IMR-90 (cell line): ENCODE results near the gene PLXDC2. TPM values are rescaled to one million over a fixed set of nuclear protein-coding genes. Genes with fewer than 3 reads are reported as not detected.
"Not testable (repeated sequence)": the region's sequence is repeated elsewhere in the genome, so short reads cannot be mapped to it uniquely, and the experiment has no call there.

ENCODE experiments used
- ATAC-seq: fragments of 200-7000 bp; cut with Tn5 transposase; 2 replicates; pipeline ENCODE4 v1.9.1; 2020; ENCODE audit warnings: low read depth, mild to moderate bottlenecking, moderate library complexity
- BruUV-seq: library from RNA; stranded (reverse); fragments of 400-500 nt; replicated peaks from 2 replicates; lab custom pipeline; 2021; lab: Mats Ljungman, UMichigan
- CTCF ChIA-PET: fragments of 300-600 bp; formaldehyde crosslinking; extraction: SDS; loops from one replicate; lab custom pipeline; 2021; ENCODE audit warnings: antibody characterized with exemption; lab: Yijun Ruan, JAX
- POLR2A ChIA-PET: fragments of 300-600 bp; sonication (Branson Sonifier 250); formaldehyde crosslinking; loops from one replicate; lab custom pipeline; 2022; ENCODE audit warnings: antibody characterized with exemption; ENCODE audit not compliant: unreplicated experiment; lab: Charles Lee
- DNase-seq: peaks from one replicate; pipeline ENCODE4 v3.0.0; 2013
- H2AFZ ChIP-seq: replicated peaks from 2 replicates; pipeline ENCODE3; 2013; ENCODE audit warnings: low read length, mild to moderate bottlenecking; ENCODE audit not compliant: poor library complexity
- H2AK5ac ChIP-seq: 2 replicates; pipeline ENCODE4 v1.6.1; 2013; ENCODE audit warnings: low read depth, low read length, inconsistent platforms
- H2AK9ac ChIP-seq: replicated peaks from 2 replicates; pipeline ENCODE3; 2013; ENCODE audit warnings: mild to moderate bottlenecking, low read depth, low read length, moderate library complexity; ENCODE audit not compliant: poor library complexity
- H2BK120ac ChIP-seq: 2 replicates; pipeline ENCODE4 v1.6.1; 2013; ENCODE audit warnings: low read depth, low read length, inconsistent platforms
- H2BK15ac ChIP-seq: 3 replicates; pipeline ENCODE4 v1.6.1; 2013; ENCODE audit warnings: low read depth, low read length, inconsistent platforms
- H2BK20ac ChIP-seq: 2 replicates; pipeline ENCODE4 v1.6.1; 2013; ENCODE audit warnings: low read depth, mild to moderate bottlenecking, inconsistent platforms, low read length, moderate library complexity
- H2BK5ac ChIP-seq: 2 replicates; pipeline ENCODE4 v1.6.1; 2013; ENCODE audit warnings: mild to moderate bottlenecking, low read depth, low read length, inconsistent platforms; ENCODE audit not compliant: poor library complexity, severe bottlenecking
- H3K14ac ChIP-seq: replicated peaks from 2 replicates; pipeline ENCODE4 v1.6.1; 2013; ENCODE audit warnings: low read depth, low read length, inconsistent platforms
- H3K18ac ChIP-seq: 2 replicates; pipeline ENCODE4 v1.6.1; 2013; ENCODE audit warnings: low read depth, low read length, control low read depth
- H3K23ac ChIP-seq: 2 replicates; pipeline ENCODE4 v1.6.1; 2013; ENCODE audit warnings: low read depth, low read length, inconsistent platforms
- H3K27ac ChIP-seq: 2 replicates; pipeline ENCODE4 v1.5.1; 2013; ENCODE audit warnings: mild to moderate bottlenecking, control low read depth, low read length; ENCODE audit not compliant: insufficient read depth
- H3K27me3 ChIP-seq: 2 replicates; pipeline ENCODE4 v1.6.1; 2013; ENCODE audit warnings: low read length; ENCODE audit not compliant: control insufficient read depth, insufficient read depth
- H3K36me3 ChIP-seq: 2 replicates; pipeline ENCODE4 v1.6.1; 2013; ENCODE audit warnings: low read length, mixed read lengths; ENCODE audit not compliant: control insufficient read depth, insufficient read depth
- H3K4ac ChIP-seq: 2 replicates; pipeline ENCODE4 v1.6.1; 2013; ENCODE audit warnings: low read depth, low read length, inconsistent platforms
- H3K4me1 ChIP-seq: 2 replicates; pipeline ENCODE4 v1.6.1; 2013; ENCODE audit warnings: low read length, mixed read lengths; ENCODE audit not compliant: control insufficient read depth, insufficient read depth
- H3K4me2 ChIP-seq: 2 replicates; pipeline ENCODE4 v1.6.1; 2013; ENCODE audit warnings: low read depth, mild to moderate bottlenecking, control low read depth, low read length, moderate library complexity
- H3K4me3 ChIP-seq: 2 replicates; pipeline ENCODE4 v1.5.1; 2013; ENCODE audit warnings: low read depth, mild to moderate bottlenecking, control low read depth, low read length, moderate library complexity; ENCODE audit not compliant: insufficient read depth
- H3K56ac ChIP-seq: 2 replicates; pipeline ENCODE4 v1.6.1; 2013; ENCODE audit warnings: low read length, inconsistent platforms; ENCODE audit not compliant: insufficient read depth; ENCODE audit errors: extremely low read depth
- H3K79me1 ChIP-seq, 2 experiments: 2 replicates each; pipeline ENCODE4 v1.6.1; 2013; ENCODE audit warnings: low read length in 2 of 2, inconsistent platforms in 1 of 2, low read depth in 1 of 2
- H3K9ac ChIP-seq: 2 replicates; pipeline ENCODE4 v1.6.1; 2013; ENCODE audit warnings: low read depth, low read length, control low read depth
- H3K9me1 ChIP-seq: 2 replicates; pipeline ENCODE4 v1.6.1; 2013; ENCODE audit warnings: low read length, inconsistent platforms; ENCODE audit not compliant: insufficient read depth
- H3K9me3 ChIP-seq: 2 replicates; pipeline ENCODE4 v1.6.1; 2013; ENCODE audit warnings: low read length; ENCODE audit not compliant: control insufficient read depth, insufficient read depth
- H4K20me1 ChIP-seq: 2 replicates; pipeline ENCODE4 v1.6.1; 2013; ENCODE audit warnings: low read length, inconsistent platforms; ENCODE audit not compliant: insufficient read depth
- H4K5ac ChIP-seq: 2 replicates; pipeline ENCODE4 v1.6.1; 2013; ENCODE audit warnings: mild to moderate bottlenecking, low read depth, low read length, control low read depth
- H4K8ac ChIP-seq, 2 experiments: 2 replicates each; pipeline ENCODE4 v1.6.1; 2013; ENCODE audit warnings: low read depth in 2 of 2, low read length in 2 of 2, control low read depth in 1 of 2, inconsistent platforms in 1 of 2
- H4K91ac ChIP-seq: 2 replicates; pipeline ENCODE4 v1.6.1; 2013; ENCODE audit warnings: low read depth, low read length, inconsistent platforms; ENCODE audit not compliant: insufficient read depth
- WGBS, 2 experiments: methylation state at CpG; one replicate each; pipeline versions ENCODE4 v1.1.5 to v1.1.7; 2013; ENCODE audit warnings: missing lambda C conversion rate in 2 of 2; ENCODE audit not compliant: insufficient read length in 1 of 2; ENCODE audit errors: extremely low coverage in 2 of 2; 5-methylcytosine and 5-hydroxymethylcytosine counted together
- dilution Hi-C: fragments of 300-500 bp; cut with HindIII; formaldehyde crosslinking; loops from one replicate; pipeline ENCODE4 v1.14.3; 2018; ENCODE audit warnings: low sequenced_read_pairs; ENCODE audit not compliant: unreplicated experiment
- in situ Hi-C: fragments of 300-500 bp; cut with MboI; formaldehyde crosslinking; loops from 3 replicates; pipeline ENCODE4 v1.14.3; 2019; ENCODE audit warnings: low sequenced_read_pairs, inconsistent platforms, mixed read lengths
- intact Hi-C: fragments of 100-400 bp; cut with micrococcal nuclease; formaldehyde crosslinking; loops from 2 replicates; pipeline ENCODE4 v1.10.0; 2022
- polyA plus RNA-seq, 3 experiments: library from polyadenylated mRNA; depleted of rRNA; stranded (reverse); fragments of >200 nt; gene quantifications; 2 replicates each; pipeline ENCODE4 v1.2.3, GENCODE V29; 2012; ENCODE audit warnings: low replicate concordance in 1 of 3
- total RNA-seq: library from RNA; depleted of rRNA; stranded (reverse); fragments of >200 nt; gene quantifications from 2 replicates; pipeline ENCODE4 v1.2.3, GENCODE V29; 2012

The PLXDC2 gene
- total and polyA plus RNA-seq, 2 of the 4 experiments (the other 2 are of a cell fraction): 3.2 to 6.1 TPM

- POLR2A ChIA-PET, H2AK9ac ChIP-seq, in situ Hi-C loops, H3K27me3 ChIP-seq, H2BK5ac ChIP-seq, H3K79me1 ChIP-seq, H3K56ac ChIP-seq, ATAC-seq, H2AFZ ChIP-seq, H4K91ac ChIP-seq, H3K9me1 ChIP-seq, H3K4me3 ChIP-seq, H3K4ac ChIP-seq, H3K27ac ChIP-seq, H4K20me1 ChIP-seq, H3K4me1 ChIP-seq, H3K9ac ChIP-seq, DNase-seq, BruUV-seq, H3K18ac ChIP-seq, H2BK15ac ChIP-seq, H3K36me3 ChIP-seq, H3K9me3 ChIP-seq, H2AK5ac ChIP-seq, H3K23ac ChIP-seq, H2BK20ac ChIP-seq, CTCF ChIA-PET, dilution Hi-C loops, H2BK120ac ChIP-seq, H4K8ac ChIP-seq, H4K5ac ChIP-seq, H3K4me2 ChIP-seq, H3K14ac ChIP-seq: not testable (repeated sequence)
- intact Hi-C loops: loop anchor here (10.0 kb wide), 2 partner anchors 187 to 367 kb away; partner anchors contain the start of gene PLXDC2
- WGBS, 2 experiments: no CpG with 5 or more reads among the region's 2 CpGs
Measured at GRCh38 chr10:20002026-20002425, 185.8 kb downstream of the PLXDC2 start.
